Measurements from ENCODE around the gene CIRBP.

CIRBP gene

DNA sequence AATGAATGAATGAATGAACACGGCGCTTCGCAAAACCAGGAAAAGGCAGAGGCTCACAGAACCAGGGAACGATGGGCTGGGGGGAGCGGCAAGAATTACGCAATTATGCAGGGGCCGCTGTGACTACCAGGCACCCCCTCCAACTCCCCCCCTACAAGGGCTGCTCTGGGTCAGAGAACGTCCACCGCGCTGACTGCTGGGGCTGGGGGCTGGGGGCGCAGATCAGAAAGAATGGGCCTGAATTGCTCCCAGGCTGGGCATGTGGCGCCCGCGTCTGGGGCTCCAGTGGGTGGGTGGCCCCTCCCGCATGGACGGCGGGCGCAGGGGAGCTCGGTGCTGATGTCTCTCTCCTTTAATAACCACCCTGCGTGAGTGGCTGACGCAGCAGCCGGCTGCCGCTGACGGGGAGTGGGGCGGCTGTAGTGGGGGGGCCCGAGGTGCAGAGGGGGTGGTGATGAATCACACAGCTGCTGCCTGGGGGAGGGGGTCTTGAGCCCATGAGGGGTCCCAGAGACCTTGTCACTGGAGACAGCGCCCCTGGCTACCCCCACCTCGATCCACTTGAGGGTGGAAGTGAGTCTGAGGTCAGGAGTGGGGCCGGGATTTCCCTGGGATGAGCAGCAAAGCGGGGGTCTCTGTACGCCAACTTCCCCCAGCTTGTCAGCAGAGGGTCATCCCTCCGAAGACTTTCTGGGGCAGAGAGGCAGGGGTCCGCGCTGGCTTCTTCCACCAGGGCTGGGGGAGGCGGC is 1.5 kb upstream of the CIRBP start:
- Histone ChIP-seq H3K36me3 (ENCODE audit: insufficient read depth, low read length) (peaks cover 29% of the 10 kb centered on the region), H3K27ac (ENCODE audit: low read depth, low read length) (no peak overlapping the region), H3K9me3 (ENCODE audit: insufficient read depth, low read depth, low read length) (no peaks in the 10 kb centered on the region), H3K9ac (ENCODE audit: low read depth, low read length) (peak overlapping the region; percentile 9; the same call in 1 of the 2 replicates), H3K4me1 (ENCODE audit: insufficient read depth, low read length) (peaks cover 36% of the 10 kb centered on the region), H3K27me3 (ENCODE audit: insufficient read depth, low read length) (peaks cover 10% of the 10 kb centered on the region), H3K4me3 (ENCODE audit: low read length) (peak overlapping the region; percentile 61)
- 15% methylated on average over 33 of the region's 35 CpGs for WGBS

DNA sequence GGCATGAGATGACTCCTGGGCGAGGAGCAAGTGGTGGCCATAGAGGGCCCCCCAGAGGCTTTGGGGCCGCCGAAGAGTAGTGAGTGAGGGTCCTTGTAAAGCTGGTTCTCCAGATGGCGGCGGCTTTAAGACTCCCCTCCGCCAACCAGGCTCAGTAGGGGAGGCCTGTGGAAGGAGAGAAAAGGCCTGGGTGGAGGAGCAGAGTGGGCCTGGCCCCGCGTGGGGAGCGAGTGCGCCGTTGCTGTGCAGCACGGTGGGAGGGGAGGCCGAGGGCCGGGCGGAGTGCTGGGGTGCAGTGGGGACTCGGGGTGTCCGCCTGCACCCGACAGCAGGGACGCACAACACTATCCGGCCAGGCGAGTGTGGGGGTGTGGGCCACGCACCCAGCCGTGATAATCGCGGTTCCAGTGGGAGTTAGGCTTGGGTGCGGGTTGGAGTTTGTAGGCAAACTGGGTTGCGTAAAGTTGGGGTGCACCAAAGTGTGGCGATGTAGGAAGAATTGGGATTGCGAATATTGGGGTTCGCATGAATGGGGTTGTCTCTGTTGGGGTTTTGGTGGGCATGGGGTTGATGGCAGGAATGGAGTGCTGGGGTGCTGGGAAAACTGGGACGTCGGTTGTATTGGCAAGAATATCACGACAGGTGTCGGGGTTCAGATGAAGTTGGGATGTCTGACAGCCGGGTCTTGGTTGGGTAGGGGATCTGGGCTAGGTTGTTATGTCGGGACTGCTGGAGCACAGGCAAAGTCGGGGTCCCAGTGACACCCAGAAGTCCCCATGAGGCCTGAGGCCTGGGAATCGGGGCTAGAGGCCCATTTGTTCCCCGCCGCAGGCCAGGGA is 687 bp upstream of the CIRBP start:
- H3K9ac ChIP-seq (ENCODE audit: low read depth, low read length): no peak overlapping the region
- no peak overlapping the region for H3K27ac ChIP-seq (ENCODE audit: low read depth, low read length)
- no peaks in the 10 kb centered on the region for H3K9me3 ChIP-seq (ENCODE audit: insufficient read depth, low read depth, low read length)
- H3K4me1 ChIP-seq (ENCODE audit: insufficient read depth, low read length): peaks cover 31% of the 10 kb centered on the region
- H3K4me3 ChIP-seq (ENCODE audit: low read length): peak overlapping the region; percentile 61
- 51% methylated on average over 40 of the region's 40 CpGs for WGBS
- peaks cover 37% of the 10 kb centered on the region for H3K36me3 ChIP-seq (ENCODE audit: insufficient read depth, low read length)
- peaks cover 10% of the 10 kb centered on the region for H3K27me3 ChIP-seq (ENCODE audit: insufficient read depth, low read length)

GRCh38 chr19:1269478-1270212 is 513 bp downstream of the CIRBP start:
- peak overlapping the region; percentile 76 for H3K4me3 ChIP-seq (ENCODE audit: low read length)
- peaks cover 28% of the 10 kb centered on the region for H3K4me1 ChIP-seq (ENCODE audit: insufficient read depth, low read length)
- peak overlapping the region; percentile 96 for H3K9ac ChIP-seq (ENCODE audit: low read depth, low read length)
- peaks cover 44% of the 10 kb centered on the region for H3K36me3 ChIP-seq (ENCODE audit: insufficient read depth, low read length)
- peak overlapping the region; percentile 89 for H3K27ac ChIP-seq (ENCODE audit: low read depth, low read length)
- WGBS: 1% methylated on average over 64 of the region's 64 CpGs
- H3K9me3 ChIP-seq (ENCODE audit: insufficient read depth, low read depth, low read length): no peaks in the 10 kb centered on the region
- H3K27me3 ChIP-seq (ENCODE audit: insufficient read depth, low read length): peaks cover 10% of the 10 kb centered on the region

- Histone ChIP-seq H3K9me3 (ENCODE audit: insufficient read depth, low read depth, low read length) (no peaks in the 10 kb centered on the region), H3K9ac (ENCODE audit: low read depth, low read length) (peak overlapping the region; percentile 96), H3K36me3 (ENCODE audit: insufficient read depth, low read length) (peaks cover 48% of the 10 kb centered on the region), H3K4me3 (ENCODE audit: low read length) (peak overlapping the region; percentile 76), H3K27ac (ENCODE audit: low read depth, low read length) (peak overlapping the region; percentile 89), H3K4me1 (ENCODE audit: insufficient read depth, low read length) (peaks cover 22% of the 10 kb centered on the region), H3K27me3 (ENCODE audit: insufficient read depth, low read length) (peaks cover 10% of the 10 kb centered on the region)
- 57% methylated on average over 7 of the region's 8 CpGs for WGBS
These were observed 1.2 kb downstream of the CIRBP start for GRCh38 chr19:1270213-1270853.

DNA sequence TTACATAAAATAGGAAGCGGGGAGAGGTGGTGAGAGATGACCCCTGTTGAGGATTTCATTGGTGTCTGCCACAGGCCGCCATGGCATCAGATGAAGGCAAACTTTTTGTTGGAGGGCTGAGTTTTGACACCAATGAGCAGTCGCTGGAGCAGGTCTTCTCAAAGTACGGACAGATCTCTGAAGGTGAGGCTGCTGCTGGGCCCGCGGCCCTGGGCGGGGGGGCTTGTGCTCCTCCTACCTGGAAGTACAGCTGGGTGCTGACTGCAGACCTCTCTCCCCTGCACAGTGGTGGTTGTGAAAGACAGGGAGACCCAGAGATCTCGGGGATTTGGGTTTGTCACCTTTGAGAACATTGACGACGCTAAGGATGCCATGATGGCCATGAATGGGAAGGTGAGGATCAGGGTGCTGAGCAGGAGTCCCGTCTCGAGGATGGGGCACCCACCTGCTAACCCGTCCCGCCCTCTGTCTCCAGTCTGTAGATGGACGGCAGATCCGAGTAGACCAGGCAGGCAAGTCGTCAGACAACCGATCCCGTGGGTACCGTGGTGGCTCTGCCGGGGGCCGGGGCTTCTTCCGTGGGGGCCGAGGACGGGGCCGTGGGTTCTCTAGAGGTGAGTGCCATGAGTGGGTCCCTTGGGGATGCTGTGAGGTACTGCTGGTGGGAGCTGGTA is 1.9 kb downstream of the CIRBP start:
- Histone ChIP-seq H3K36me3 (ENCODE audit: insufficient read depth, low read length) (peaks cover 48% of the 10 kb centered on the region), H3K9ac (ENCODE audit: low read depth, low read length) (peak overlapping the region; percentile 96; the same call in 1 of the 2 replicates), H3K4me1 (ENCODE audit: insufficient read depth, low read length) (peaks cover 22% of the 10 kb centered on the region), H3K27me3 (ENCODE audit: insufficient read depth, low read length) (peaks cover 10% of the 10 kb centered on the region), H3K9me3 (ENCODE audit: insufficient read depth, low read depth, low read length) (no peaks in the 10 kb centered on the region), H3K4me3 (ENCODE audit: low read length) (no peak overlapping the region), H3K27ac (ENCODE audit: low read depth, low read length) (peak overlapping the region; percentile 89)
- 93% methylated on average over 26 of the region's 26 CpGs for WGBS

DNA sequence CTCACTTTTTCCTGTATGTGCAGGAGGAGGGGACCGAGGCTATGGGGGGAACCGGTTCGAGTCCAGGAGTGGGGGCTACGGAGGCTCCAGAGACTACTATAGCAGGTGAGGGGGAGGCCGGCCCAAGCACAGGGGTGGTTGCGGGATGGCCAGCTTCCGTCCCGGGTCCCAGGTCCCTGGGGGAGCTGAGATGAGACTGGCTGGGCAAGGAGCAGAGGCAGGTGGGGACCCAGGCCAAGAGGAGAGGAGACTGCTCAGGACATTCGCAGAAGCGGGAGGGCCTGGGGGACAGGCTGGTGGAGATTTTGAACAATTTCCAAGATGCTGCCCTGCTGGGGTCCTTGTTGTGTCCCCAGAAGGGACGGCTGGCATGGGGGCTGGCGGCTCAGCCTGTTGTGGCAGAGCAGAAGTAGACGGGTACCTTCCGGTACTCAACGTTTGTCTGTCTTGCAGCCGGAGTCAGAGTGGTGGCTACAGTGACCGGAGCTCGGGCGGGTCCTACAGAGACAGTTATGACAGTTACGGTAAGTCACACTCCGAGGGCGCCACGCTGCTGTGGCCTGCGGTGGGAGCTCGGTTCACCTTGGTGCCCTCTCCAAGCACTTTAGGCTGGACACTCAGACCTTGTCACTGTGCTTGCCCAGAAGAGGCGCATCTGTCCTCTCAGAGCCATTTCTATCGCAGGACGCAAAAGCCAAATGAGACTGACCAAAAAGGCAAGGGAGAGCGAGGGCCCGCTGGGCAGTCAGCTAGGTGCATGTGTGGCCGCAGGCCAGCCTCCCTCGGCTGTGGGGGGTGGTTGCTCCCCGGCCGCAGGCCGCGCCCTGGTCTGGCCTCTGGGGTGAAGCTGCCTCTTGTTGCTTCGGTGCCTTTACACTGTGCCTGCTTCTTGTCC is 2.6 kb downstream of the CIRBP start:
- H3K9me3 ChIP-seq (ENCODE audit: insufficient read depth, low read depth, low read length): no peaks in the 10 kb centered on the region
- peaks cover 25% of the 10 kb centered on the region for H3K4me1 ChIP-seq (ENCODE audit: insufficient read depth, low read length)
- 95% methylated on average over 37 of the region's 37 CpGs for WGBS
- no peak overlapping the region for H3K4me3 ChIP-seq (ENCODE audit: low read length)
- peaks cover 10% of the 10 kb centered on the region for H3K27me3 ChIP-seq (ENCODE audit: insufficient read depth, low read length)
- H3K9ac ChIP-seq (ENCODE audit: low read depth, low read length): no peak overlapping the region
- H3K27ac ChIP-seq (ENCODE audit: low read depth, low read length): peak overlapping the region; percentile 26; the same call in 1 of the 2 replicates
- H3K36me3 ChIP-seq (ENCODE audit: insufficient read depth, low read length): peaks cover 48% of the 10 kb centered on the region

DNA sequence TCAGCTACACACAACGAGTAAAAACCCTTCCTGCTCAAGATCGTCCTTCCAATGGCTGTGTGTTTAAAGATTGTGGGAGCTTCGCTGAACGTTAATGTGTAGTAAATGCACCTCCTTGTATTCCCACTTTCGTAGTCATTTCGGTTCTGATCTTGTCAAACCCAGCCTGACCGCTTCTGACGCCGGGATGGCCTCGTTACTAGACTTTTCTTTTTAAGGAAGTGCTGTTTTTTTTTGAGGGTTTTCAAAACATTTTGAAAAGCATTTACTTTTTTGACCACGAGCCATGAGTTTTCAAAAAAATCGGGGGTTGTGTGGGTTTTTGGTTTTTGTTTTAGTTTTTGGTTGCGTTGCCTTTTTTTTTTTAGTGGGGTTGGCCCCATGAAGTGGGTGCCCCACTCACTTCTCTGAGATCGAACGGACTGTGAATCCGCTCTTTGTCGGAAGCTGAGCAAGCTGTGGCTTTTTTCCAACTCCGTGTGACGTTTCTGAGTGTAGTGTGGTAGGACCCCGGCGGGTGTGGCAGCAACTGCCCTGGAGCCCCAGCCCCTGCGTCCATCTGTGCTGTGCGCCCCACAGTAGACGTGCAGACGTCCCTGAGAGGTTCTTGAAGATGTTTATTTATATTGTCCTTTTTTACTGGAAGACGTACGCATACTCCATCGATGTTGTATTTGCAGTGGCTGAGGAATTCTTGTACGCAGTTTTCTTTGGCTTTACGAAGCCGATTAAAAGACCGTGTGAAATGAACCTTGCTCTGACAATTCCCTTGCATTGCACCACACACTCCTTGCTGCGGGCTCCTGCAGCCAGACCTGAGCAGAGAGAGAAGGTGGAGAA is 3.5 kb downstream of the CIRBP start:
- Histone ChIP-seq H3K9me3 (ENCODE audit: insufficient read depth, low read depth, low read length) (no peaks in the 10 kb centered on the region), H3K27me3 (ENCODE audit: insufficient read depth, low read length) (peaks cover 4% of the 10 kb centered on the region; the same call in 1 of the 2 replicates), H3K9ac (ENCODE audit: low read depth, low read length) (0 out of 2 replicates have a peak overlapping the region, but pooled peaks have one; percentile 16), H3K36me3 (ENCODE audit: insufficient read depth, low read length) (peaks cover 55% of the 10 kb centered on the region), H3K27ac (ENCODE audit: low read depth, low read length) (no peak overlapping the region; the same call in 1 of the 2 replicates), H3K4me3 (ENCODE audit: low read length) (no peak overlapping the region), H3K4me1 (ENCODE audit: insufficient read depth, low read length) (peaks cover 25% of the 10 kb centered on the region)
- WGBS: 95% methylated on average over 33 of the region's 33 CpGs

GRCh38 chr19:1273263-1274041 is 4.3 kb downstream of the CIRBP start:
- peaks cover 18% of the 10 kb centered on the region for H3K4me1 ChIP-seq (ENCODE audit: insufficient read depth, low read length)
- H3K27ac ChIP-seq (ENCODE audit: low read depth, low read length): peak overlapping the region; percentile 100
- H3K9ac ChIP-seq (ENCODE audit: low read depth, low read length): peak overlapping the region; percentile 100

More at GRCh38 chr19:1273263-1274041, 4.3 kb downstream of the CIRBP start:
- Histone ChIP-seq H3K4me3 (ENCODE audit: low read length) (no peak overlapping the region), H3K9me3 (ENCODE audit: insufficient read depth, low read depth, low read length) (no peaks in the 10 kb centered on the region), H3K36me3 (ENCODE audit: insufficient read depth, low read length) (peaks cover 55% of the 10 kb centered on the region), H3K27me3 (ENCODE audit: insufficient read depth, low read length) (no peaks in the 10 kb centered on the region)
- 94% methylated on average over 25 of the region's 25 CpGs for WGBS
